ENCODE results near the gene AQP10.
A peak's percentile ranks its signal among the peaks of the same experiment; 100 is the strongest.
"Not testable (repeated sequence)": the region's sequence is repeated elsewhere in the genome, so short reads cannot be mapped to it uniquely, and the experiment has no call there.

Gene AQP10

DNA sequence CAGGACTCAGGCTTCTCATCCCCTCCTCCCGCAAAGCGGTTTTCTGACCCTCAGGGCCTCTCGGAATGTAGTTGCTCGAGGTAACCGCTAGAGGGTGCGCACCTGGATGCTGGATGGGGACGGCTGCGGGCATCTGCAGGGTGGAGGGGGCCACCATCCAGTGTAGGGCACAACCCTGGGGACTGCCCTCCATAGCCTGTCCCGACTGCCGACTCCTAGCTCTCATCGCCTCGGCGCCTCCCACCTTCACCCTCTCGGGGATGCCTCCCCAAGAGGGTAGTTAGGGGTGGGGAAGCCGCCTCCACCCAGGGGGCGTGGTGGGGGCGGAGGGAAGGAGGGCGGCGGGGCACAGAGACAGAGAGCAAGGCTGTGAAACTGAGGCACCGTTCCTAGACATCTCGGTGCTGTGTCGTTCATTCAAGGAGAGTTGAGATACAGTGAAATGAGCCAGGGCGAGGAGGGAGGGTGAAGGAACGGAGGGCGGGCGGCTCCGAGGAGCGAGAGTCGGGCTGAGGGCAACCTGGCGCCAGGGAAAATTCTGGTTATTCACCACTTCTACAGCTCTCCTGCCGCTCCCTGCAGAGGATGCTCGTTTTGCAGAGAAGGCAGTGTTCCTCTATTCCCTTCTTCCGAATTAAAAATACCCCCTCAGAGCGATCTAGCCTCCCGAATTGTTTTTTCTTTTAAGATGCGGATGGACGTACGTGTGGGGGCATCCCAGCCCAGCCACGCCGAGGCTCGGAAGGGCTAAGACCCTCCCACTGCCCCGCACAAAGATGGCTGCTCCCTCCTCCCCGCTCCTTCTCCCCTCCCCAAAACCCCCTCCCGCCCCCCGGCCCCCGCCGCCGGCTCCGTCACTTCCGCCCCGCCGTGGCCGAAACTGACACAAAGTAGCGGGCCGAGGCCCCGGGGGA is 4.0 kb downstream of the AQP10 start, which contains the start of gene ATP8B2:
Gene ATP8B2 (plus strand): TSS at position 857 of the 914 bp plus-strand sequence. CDS start 2,617 bp downstream, outside the sequence.
- DNase-seq: peak; percentile 87

DNA sequence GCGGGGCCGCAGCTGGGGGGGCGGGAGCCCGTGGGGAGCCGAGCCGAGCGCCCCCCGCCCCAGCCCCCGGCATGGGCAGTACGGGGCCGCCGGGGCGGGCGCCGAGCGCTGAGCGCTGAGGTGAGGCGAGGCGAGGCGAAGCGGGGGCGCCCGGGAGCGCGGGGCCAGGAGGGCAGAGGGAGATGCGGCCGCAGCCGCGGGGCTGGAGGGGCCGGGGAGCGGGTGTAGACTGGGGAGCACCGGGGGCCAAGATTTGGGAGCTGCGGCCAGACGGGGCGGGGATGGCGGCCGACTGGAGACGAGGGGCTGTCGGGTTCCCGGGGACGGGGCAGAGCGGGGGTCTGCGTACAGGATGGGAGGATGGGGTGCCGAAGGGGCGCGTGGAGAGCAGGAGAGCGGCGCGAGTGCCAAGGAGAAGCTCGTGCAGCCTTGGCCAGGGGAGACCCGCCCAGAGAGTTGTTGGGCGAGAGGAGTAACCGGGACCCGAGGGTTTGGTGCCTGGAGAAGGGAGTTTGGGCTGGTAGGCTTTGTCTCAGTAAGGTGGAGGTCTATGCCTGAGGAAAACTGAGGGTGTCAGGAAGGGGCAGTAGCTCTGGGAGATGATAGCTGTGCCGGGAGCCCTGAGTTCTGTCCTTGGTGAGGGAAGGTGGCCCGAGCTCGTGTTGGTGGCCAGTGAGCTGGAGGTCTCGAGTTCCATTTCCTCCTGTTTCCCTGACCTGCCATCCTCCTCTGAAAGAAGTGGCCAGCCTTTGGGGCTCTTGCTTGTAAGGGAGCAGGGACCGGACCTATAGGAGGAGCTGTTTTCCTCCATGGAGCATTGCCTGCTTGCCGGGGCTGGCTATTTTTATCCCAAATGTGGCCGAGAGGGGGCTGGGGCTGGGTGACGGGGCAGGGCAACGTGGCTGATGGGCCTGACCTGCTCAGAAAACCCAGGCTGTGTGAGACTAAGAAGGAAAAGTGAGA is 5.0 kb downstream of the AQP10 start:
- peak; percentile 42 for DNase-seq

DNA sequence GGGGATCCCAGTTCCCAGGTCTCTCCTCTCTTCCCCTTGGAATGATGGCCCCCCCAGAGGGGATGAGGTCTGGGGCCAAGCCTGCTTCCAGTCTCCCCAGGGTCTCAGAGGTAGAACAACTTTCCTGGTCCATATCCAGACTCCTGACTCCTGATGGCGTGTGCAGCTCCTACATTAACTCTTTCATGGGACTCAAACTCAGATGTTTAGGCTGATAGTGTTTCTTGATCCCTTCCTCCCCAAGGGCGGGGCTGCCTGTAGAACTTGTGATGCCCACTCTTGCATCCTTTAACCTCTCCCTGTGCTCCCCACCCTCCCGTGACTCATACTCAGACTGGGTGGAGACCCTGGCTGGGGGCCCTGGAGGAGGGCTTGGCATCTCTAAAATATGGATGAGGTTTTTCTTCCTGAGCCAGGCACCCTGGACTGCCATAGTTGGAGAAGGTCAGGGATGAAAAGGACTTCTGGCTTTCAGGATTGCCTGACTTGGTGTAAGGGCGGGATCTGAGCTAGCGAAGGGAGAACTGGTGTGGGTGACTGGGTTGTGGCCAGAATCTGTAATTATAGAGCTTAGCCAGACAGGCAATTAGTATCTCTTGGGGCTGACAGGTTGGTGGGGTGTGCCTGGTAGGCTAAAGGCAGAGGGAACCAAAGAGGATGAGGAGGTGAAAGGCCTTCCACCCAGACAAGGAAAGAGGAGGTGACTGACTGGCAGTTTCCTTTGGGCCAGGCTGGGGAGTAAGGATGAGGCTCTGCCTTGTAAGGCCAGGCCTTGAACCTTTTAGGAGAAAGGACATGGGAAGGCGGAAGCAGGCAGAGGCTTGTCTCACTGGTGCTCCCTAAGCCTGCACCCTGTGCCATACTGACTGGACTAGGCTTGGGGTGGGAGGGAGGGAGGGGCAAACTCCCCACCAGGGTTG is 5.9 kb downstream of the AQP10 start:
- peak; percentile 44 for DNase-seq

- DNase-seq: peak; percentile 53
Measured at GRCh38 chr1:154327466-154328317, 6.8 kb downstream of the AQP10 start.

DNA sequence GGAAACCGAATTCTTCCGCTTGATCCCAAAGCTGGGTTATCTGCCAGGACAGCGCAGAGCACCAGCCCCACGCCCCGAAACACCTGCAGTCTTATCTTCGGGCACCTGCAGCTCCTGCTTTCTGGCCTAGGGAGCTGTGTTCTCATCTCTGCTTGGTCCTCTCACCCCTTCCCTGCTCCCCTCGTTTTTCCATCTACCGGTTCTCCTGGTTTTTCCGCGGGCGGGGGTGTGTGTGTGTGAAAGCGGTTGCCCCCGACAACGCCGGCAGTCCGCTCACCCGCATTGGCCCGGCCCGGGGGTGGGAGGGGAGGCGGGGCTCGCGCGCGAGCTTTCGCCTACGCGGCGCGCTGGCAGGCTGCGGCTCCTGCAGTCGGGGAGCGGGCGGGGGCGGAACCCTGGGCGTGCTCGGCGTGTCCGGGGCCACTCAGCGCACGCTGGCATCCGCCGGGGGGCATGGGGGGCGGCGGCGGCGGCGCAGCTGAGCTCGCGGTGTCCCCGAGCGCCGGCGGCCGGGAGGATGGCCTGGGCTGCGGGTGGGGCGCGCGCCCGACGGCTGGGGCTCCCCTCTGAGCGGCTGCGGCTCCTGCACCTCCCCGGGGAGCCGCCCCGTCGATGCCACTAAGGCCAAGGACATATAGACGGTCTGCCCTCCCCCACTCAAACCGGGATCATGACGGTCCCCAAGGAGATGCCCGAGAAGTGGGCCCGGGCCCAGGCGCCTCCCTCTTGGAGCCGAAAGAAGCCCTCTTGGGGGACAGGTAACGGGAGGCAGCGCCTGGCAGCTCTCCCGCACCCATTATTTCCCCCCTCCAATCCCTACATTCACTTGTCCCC is 7.6 kb downstream of the AQP10 start:
- peak; percentile 94 for DNase-seq

DNA sequence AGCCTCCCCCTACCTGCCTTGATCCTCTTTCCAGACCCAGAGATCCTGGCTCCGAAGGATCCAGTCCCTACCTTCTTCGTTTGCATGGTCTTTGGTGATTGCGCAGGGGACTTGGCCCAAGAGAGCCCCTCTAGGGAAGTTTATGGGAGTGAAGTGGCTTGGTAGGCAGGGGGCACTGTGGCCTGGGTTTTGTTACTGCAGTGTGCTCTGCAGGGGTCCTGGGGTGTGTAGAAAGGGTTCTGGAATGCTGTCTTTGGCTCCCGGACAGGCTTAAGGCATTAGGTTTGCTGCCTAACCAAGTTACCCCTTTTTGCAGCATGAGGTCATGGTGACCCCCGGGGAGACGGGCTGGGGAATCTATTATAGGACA is 8.2 kb downstream of the AQP10 start:
- DNase-seq: no peak

- peak; percentile 56 for DNase-seq
Measured at GRCh38 chr1:154329551-154330131, 8.7 kb downstream of the AQP10 start.

DNA sequence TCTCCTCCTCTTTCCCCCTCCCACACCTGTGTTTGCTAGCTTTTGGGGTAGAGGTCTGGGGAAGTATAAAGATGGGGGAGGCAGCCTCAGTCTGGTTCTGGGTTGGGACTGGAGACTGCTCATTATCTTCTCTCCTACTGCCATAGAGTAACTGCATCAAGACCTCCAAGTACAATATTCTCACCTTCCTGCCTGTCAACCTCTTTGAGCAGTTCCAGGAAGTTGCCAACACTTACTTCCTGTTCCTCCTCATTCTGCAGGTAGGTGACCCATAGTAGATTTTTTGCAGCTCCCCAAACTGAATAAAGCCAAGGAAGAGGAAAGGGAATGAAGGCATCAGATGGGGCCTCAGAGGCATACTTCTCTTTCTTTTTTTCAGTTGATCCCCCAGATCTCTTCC is 9.8 kb downstream of the AQP10 start:
- DNase-seq: no peak

DNA sequence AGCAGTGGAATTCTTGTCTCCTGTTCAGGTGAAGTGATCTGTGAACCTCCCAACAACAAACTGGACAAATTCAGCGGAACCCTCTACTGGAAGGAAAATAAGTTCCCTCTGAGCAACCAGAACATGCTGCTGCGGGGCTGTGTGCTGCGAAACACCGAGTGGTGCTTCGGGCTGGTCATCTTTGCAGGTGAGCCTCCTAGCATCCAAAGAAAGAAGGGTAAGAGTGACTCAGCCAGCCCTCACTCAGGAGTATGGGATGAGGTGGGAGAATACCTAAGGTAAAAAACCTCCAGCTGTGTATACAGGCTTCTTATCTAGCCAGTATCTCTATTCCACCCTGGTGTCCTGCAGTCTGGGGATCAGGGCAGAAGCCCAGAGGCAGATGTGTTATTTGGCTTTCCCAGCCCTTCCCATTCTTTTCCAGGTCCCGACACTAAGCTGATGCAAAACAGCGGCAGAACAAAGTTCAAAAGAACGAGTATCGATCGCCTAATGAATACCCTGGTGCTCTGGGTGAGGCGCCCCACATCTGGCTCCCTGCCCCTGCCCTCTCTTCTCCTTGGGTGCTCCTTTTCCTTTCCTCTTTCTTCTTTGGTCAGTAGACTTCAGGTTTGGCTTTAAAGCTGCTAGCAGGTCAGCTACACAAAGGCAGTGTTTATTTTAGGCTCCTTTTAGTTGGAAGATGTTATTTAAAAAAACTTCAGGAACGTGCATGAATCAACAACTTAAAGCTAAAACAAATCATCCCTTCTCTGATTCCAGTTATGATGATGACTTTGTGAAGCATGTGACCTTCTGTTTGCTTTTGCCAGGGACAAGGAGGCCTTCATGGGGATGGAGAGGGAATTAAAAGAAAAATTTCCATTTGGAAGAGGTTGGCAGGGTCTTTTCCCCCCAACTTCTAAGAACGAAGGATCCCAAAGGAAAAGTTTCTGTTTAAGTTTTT is 13.5 kb downstream of the AQP10 start:
- no peak for DNase-seq

GRCh38 chr1:154335025-154335714 is 14.3 kb downstream of the AQP10 start:
- peak; percentile 96 for DNase-seq

DNA sequence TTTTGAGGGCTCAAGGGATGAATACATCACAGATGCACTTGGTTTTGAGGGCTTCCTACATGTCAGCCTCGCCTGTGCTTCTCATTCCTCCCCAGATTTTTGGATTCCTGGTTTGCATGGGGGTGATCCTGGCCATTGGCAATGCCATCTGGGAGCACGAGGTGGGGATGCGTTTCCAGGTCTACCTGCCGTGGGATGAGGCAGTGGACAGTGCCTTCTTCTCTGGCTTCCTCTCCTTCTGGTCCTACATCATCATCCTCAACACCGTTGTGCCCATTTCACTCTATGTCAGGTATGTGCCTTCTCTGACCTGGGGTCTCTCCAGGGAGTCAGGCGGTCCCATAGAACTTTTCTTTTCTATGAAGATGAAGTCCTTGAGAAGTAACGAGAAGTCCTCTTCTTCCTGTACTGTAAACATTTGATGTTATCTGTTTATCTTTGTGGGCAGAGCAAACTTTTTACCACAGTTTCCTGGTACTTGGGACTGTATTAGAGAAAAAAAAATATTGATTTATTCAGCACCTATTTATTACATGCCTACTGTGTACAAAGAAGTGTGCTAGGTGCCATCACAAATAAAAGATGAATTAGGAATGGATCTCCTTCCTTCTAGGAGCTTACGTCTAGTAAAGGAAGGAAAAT is 16.5 kb downstream of the AQP10 start:
- DNase-seq: no peak

GRCh38 chr1:154338875-154339274 is 18.0 kb downstream of the AQP10 start:
- DNase-seq: no peak

DNA sequence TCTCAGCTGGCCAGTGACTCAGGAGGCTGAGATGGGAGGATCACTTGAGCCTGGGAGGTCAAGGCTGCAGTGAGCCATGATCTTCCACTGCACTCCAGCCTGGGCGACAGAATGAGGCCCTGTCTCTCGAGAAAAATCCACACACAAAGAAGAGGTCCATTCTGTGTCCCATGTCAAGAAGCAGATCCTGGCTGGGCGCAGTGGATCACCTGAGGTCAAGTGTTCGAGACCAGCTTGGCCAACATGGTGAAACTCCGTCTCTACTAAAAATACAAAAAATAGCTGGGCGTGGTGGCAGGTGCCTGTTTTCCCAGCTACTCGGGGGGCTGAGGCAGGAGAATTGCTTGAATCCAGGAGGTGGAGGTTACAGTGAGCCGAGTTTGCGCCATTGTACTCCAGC is 20.5 kb downstream of the AQP10 start:
- not testable (repeated sequence) for DNase-seq

GRCh38 chr1:154342132-154342531 is 21.2 kb downstream of the AQP10 start:
- DNase-seq: peak; percentile 48

DNA sequence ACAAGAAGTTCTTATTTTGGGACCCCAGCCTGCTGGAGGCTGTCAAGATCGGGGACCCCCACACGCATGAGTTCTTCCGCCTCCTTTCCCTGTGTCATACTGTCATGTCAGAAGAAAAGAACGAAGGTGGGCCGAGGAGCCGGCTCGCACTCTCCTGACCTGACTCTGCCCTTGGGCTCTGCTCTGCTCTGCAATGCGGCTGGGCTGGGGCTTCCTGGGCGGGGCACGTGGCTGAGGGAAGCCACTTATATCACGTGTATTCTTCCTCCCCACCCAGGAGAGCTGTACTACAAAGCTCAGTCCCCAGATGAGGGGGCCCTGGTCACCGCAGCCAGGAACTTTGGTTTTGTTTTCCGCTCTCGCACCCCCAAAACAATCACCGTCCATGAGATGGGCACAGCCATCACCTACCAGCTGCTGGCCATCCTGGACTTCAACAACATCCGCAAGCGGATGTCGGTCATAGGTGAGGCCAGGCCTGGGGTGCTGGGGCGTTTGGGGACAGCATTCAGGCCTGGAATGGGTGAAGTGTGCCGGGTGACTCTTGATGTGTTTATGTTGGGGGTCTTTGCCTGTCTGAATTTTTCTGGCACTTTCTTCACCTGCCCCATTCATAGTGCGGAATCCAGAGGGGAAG is 22.1 kb downstream of the AQP10 start:
- DNase-seq: peak; percentile 84

GRCh38 chr1:154344977-154345837 is 24.3 kb downstream of the AQP10 start:
- DNase-seq: peak; percentile 88
